ENCODE results near the gene SSBP2. TPM values are rescaled to one million over a fixed set of nuclear protein-coding genes. Genes with fewer than 3 reads are reported as not detected.

Gene SSBP2
- total RNA-seq, 1 donor: 34.3 TPM

DNA sequence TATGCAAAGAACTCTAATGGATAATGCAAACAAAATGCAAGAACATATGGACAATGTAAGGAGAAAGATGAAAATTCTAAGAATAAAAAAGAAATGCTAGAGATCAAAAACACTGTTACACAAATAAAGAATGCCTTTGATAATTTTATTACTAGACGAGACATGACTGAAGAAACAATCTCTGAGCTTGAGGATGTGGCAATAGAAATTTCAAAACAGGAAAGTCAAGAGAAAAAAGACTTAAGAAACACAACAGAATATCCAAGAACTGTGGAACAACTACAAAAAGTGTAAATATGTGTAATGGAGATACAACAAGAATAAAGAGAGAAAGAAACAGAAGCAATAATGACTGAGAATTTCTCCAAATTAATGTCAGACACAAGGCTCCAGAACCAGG, 216.5 kb downstream of the SSBP2 start:
- TF ChIP-seq, protein P1, sequence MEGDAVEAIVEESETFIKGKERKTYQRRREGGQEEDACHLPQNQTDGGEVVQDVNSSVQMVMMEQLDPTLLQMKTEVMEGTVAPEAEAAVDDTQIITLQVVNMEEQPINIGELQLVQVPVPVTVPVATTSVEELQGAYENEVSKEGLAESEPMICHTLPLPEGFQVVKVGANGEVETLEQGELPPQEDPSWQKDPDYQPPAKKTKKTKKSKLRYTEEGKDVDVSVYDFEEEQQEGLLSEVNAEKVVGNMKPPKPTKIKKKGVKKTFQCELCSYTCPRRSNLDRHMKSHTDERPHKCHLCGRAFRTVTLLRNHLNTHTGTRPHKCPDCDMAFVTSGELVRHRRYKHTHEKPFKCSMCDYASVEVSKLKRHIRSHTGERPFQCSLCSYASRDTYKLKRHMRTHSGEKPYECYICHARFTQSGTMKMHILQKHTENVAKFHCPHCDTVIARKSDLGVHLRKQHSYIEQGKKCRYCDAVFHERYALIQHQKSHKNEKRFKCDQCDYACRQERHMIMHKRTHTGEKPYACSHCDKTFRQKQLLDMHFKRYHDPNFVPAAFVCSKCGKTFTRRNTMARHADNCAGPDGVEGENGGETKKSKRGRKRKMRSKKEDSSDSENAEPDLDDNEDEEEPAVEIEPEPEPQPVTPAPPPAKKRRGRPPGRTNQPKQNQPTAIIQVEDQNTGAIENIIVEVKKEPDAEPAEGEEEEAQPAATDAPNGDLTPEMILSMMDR (IDR thresholded peaks at IDR 0.05; ENCODE audit: insufficient read depth, low read length): no peak
- no peak overlapping the region for H3K4me3 ChIP-seq (ENCODE audit: low read depth, low read length)
- peak; percentile 13 for DNase-seq (ENCODE audit: low read depth)

DNA sequence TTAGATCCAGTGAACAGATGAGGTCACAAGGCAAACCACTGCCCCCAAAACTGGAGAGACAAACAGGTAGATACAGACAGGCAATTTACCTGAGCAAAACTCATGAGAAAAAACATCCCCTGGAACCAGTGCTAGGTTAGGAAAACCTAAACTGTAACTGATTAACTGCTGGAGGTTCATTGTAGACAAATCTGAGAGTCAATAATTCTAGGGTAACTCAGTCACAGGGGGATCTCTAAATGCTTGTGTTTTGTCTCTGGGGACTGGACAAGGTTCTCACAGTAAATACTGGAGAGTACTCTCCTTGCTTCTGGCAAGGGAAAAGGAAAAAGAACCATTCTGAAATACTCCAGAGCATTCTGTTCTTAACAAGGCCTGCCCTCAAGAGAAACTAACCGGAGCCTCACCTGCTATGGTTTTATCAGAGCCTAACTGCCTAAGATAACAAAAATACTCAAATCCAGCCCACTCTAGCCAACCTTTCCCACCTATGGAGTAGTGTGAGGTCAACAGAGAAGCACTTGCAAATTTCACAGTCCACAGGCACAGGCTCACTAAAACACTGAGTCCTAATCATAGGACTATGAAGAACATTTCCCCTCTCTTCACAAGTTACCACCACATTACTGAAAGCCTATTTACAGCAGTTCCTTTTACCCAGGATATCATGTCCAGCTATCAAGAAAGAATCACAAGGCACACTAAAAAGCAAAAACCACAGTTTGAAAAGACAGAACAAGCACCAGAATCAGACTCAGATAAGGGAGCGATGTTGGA, 217.1 kb downstream of the SSBP2 start:
- H3K4me3 ChIP-seq (ENCODE audit: low read depth, low read length): no peak overlapping the region
- TF ChIP-seq, protein P1 (IDR thresholded peaks at IDR 0.05; ENCODE audit: insufficient read depth, low read length): no peak
- peak; percentile 9 for DNase-seq (ENCODE audit: low read depth)

DNA sequence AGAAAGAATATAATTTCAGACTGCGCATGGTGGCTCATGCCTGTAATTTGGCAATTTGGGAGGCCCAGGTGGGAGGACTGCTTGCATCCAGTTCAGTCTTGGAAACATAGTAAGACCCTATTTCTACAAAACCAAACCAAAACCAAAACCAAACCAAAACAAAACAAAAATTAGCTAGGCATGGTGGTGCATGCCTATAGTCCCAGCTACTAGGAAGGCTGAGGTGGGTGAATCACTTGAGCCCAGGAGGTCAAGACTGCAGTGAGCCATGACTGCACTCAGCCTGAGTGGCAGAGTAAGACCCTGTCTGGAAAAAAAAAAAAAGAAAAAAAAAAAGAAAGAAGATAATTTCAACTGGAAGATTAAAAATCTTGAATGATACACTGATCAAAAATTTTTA, 220.0 kb downstream of the SSBP2 start:
- DNase-seq (ENCODE audit: low read depth): no peak
- TF ChIP-seq, protein P1 (IDR thresholded peaks at IDR 0.05; ENCODE audit: insufficient read depth, low read length): no peak
- no peak overlapping the region for H3K4me3 ChIP-seq (ENCODE audit: low read depth, low read length)

DNA sequence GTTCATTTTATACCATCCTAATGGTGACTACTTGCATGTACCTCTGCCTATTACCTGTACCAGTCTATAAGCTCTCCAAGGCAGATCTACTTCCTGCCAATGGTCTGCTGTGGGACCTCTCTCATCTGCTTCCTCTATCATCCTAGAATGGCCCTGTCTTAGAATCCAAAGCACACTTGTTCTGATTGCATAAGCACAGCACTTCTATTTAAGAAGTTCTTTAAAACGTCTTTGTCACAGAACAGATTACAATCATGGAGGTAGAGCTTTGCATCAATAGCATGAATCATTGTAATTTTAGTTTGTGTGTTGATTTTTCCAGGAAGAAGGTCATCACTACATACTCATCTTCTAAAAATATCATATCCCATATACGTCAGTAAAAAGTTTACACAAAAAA, 225.2 kb downstream of the SSBP2 start:
- H3K4me3 ChIP-seq (ENCODE audit: low read depth, low read length): no peak overlapping the region
- peak; percentile 47 for DNase-seq (ENCODE audit: low read depth)
- TF ChIP-seq, protein P1 (IDR thresholded peaks at IDR 0.05; ENCODE audit: insufficient read depth, low read length): no peak

DNA sequence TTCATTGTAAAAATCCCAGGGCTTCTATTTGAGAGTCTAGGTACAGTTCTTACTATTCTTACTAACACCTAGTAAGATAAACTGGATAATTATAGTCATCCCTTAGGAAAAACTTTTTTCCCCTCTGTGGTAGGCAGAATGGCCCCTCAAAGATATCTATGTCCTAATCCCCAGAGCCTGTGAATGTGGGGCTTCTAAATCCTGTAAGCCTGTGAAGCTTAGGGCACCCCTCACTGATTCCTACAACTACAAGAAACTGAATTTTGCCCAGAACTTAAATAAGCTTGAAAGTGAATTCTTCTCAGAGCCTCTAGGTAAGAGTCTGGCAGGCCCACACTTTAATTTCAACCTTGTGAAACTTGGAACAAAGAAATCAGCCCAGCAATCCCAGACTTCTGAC, 226.9 kb downstream of the SSBP2 start:
- TF ChIP-seq, protein P1 (IDR thresholded peaks at IDR 0.05; ENCODE audit: insufficient read depth, low read length): no peak
- H3K4me3 ChIP-seq (ENCODE audit: low read depth, low read length): no peak overlapping the region
- DNase-seq (ENCODE audit: low read depth): no peak

DNA sequence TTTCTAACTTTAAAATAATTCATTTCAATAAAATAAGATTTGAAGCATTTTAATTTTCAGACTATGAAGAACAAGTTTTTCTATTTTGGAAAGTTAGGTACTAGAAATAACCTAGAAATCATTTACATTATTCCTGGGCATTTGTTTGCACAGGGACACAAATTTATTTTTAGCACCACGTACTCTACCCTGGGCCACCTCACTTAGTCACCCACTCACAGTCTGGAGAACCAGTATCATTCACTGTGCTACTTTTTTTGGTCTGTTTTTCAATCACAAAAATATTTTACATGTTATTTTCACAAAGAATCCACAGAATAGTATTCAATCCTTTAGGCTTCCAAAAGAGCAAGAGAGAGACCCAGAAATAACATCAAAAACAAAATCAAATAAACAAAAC, 228.3 kb downstream of the SSBP2 start:
- no peak overlapping the region for H3K4me3 ChIP-seq (ENCODE audit: low read depth, low read length)
- TF ChIP-seq, protein P1 (IDR thresholded peaks at IDR 0.05; ENCODE audit: insufficient read depth, low read length): no peak
- DNase-seq (ENCODE audit: low read depth): no peak

DNA sequence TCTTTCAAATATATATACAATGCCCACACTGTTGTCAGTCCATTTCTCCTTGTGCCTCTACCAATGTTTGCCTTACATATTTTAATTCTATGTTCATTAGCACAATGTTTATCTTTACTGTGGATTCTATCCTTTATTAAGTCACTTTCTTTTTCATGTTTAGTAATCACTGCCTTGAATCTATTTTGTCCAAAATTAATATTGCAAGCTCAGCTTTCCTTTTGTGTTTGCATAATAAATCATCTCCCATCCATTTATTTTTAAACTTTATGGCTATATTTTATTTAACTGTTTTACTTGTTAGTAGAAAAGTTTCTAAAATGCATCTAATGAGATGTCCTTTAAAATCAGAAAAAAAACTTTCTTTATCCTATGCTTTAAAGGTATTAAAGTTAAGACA, 230.1 kb downstream of the SSBP2 start:
- DNase-seq (ENCODE audit: low read depth): no peak
- TF ChIP-seq, protein P1 (IDR thresholded peaks at IDR 0.05; ENCODE audit: insufficient read depth, low read length): no peak
- no peak overlapping the region for H3K4me3 ChIP-seq (ENCODE audit: low read depth, low read length)
